ENCODE measurements around the gene ACTN2.
"Not testable (repeated sequence)": the region's sequence is repeated elsewhere in the genome, so short reads cannot be mapped to it uniquely, and the experiment has no call there.

Gene ACTN2

GRCh38 chr1:236654957-236655356, 31.3 kb upstream of the ACTN2 start:
- TF ChIP-seq, protein P1, sequence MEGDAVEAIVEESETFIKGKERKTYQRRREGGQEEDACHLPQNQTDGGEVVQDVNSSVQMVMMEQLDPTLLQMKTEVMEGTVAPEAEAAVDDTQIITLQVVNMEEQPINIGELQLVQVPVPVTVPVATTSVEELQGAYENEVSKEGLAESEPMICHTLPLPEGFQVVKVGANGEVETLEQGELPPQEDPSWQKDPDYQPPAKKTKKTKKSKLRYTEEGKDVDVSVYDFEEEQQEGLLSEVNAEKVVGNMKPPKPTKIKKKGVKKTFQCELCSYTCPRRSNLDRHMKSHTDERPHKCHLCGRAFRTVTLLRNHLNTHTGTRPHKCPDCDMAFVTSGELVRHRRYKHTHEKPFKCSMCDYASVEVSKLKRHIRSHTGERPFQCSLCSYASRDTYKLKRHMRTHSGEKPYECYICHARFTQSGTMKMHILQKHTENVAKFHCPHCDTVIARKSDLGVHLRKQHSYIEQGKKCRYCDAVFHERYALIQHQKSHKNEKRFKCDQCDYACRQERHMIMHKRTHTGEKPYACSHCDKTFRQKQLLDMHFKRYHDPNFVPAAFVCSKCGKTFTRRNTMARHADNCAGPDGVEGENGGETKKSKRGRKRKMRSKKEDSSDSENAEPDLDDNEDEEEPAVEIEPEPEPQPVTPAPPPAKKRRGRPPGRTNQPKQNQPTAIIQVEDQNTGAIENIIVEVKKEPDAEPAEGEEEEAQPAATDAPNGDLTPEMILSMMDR (IDR thresholded peaks at IDR 0.05) = no peak
- H3K4me3 ChIP-seq = no peak overlapping the region
- no peak for DNase-seq (ENCODE audit: low spot score)
- no peak overlapping the region for H3K27ac ChIP-seq

- TF ChIP-seq, protein P1 (IDR thresholded peaks at IDR 0.05) = no peak
- no peak overlapping the region for H3K27ac ChIP-seq
- DNase-seq (ENCODE audit: low spot score) = no peak
- no peak overlapping the region for H3K4me3 ChIP-seq
Observed at GRCh38 chr1:236657398-236657797, 28.9 kb upstream of the ACTN2 start.

DNA sequence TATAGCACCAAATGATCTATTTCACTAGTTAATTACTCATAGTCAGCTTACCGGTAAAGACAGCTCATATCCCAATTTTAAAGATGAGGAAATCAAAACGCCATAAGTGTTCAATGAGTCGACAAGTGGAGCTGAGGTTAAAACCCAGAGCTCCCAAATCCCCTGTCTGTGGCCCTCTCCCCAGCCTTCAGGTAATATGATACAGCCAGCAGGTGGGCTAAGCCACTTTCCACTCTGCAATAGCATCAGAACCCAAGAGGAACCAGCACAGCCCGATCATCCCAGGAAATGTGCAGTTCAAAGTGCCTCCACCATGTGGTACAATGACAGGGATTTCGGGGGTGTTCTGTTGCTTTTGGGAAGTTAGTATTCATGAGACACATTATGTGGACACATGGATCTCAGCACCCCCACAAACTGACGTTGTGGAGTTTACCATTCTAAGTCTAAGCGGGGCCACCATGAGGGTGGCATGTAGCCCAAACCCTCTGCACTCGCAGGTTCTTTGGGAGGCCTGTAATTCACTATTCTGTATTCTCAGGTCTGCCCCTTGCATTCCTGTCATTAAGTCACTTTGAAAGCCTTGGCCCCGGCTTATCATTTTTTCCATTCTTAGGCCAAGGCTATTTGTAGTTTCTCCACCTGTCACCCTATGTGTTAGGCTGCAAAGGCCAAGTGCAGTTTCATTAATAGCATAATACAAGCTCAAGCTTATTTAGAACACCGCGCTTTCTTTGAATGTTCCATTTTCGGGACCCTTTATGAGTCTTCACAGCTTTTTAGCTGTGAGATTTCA, 26.3 kb upstream of the ACTN2 start:
- H3K27ac ChIP-seq = no peak overlapping the region
- TF ChIP-seq, protein P1 (IDR thresholded peaks at IDR 0.05) = no peak
- H3K4me3 ChIP-seq = no peak overlapping the region
- DNase-seq (ENCODE audit: low spot score) = no peak

GRCh38 chr1:236663934-236664333, 22.4 kb upstream of the ACTN2 start:
- H3K4me3 ChIP-seq = peak overlapping the region; percentile 45
- peak overlapping the region in 1 of 2 donors; percentile 37 for H3K27ac ChIP-seq
- TF ChIP-seq, protein P1 (IDR thresholded peaks at IDR 0.05) = no peak
- no peak for DNase-seq (ENCODE audit: low spot score)

- DNase-seq (ENCODE audit: low spot score); H3K27ac ChIP-seq; H3K4me3 ChIP-seq: not testable (repeated sequence)
Observed at GRCh38 chr1:236668909-236669308, 17.4 kb upstream of the ACTN2 start.

DNA sequence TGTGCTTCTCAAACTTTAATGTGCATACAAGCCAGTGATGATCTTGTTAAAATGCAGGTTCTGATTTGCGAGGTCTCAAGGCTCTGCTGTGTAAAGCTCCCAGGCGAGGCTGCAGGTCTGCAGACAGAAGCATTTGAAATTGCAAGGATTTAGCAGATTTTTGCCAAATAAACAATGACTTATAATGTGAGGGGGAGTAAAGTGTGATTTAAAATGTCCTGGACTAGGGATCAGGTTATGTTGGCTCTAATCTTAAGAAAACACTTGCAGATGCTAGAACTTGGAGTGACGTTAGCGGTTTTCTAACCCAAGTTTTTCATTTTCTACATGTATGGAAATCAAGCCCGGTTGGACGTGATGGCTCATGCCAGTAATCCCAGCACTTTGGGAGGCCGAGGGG, 16.2 kb upstream of the ACTN2 start:
- H3K27ac ChIP-seq = peak overlapping the region in 1 of 2 donors; percentile 37
- DNase-seq (ENCODE audit: low spot score) = no peak
- TF ChIP-seq, protein P1 (IDR thresholded peaks at IDR 0.05) = no peak
- no peak overlapping the region for H3K4me3 ChIP-seq

- Histone ChIP-seq H3K4me3 (peak overlapping the region; percentile 37), H3K27ac (peak overlapping the region; percentile 64 to 77)
- no peak for DNase-seq (ENCODE audit: low spot score)
- TF ChIP-seq, protein P1 (IDR thresholded peaks at IDR 0.05) = no peak
Observed at GRCh38 chr1:236673289-236673919, 12.9 kb upstream of the ACTN2 start.

Data from coronary artery (tissue), 2 donors.